ENCODE data around the gene PCDHA9. TPM values are rescaled to one million over a fixed set of nuclear protein-coding genes. Genes with fewer than 3 reads are reported as not detected.

PCDHA9 gene
- total RNA-seq, 2 donors from 2014 or later = not detected

DNA sequence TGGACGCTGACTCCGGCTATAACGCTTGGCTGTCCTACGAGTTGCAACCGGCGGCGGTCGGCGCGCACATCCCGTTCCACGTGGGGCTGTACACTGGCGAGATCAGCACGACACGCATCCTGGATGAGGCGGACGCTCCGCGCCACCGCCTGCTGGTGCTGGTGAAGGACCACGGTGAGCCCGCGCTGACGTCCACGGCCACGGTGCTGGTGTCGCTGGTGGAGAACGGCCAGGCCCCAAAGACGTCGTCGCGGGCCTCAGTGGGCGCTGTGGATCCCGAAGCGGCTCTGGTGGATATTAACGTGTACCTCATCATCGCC lies 29.0 kb downstream of the PCDHA9 start:
- Mint-ChIP-seq H3K36me3 (ENCODE audit: low read depth) (no peaks in the 10 kb centered on the region), H3K4me3 (no peak overlapping the region), H3K27ac (no peak overlapping the region), H3K27me3 (peaks cover 11% of the 10 kb centered on the region), H3K4me1 (no peaks in the 10 kb centered on the region)
- no peak for DNase-seq
- H3K9me3 ChIP-seq (ENCODE audit: control insufficient read depth, low read length, poor library complexity, severe bottlenecking) = peaks cover 4% of the 10 kb centered on the region
- ATAC-seq = no peak

DNA sequence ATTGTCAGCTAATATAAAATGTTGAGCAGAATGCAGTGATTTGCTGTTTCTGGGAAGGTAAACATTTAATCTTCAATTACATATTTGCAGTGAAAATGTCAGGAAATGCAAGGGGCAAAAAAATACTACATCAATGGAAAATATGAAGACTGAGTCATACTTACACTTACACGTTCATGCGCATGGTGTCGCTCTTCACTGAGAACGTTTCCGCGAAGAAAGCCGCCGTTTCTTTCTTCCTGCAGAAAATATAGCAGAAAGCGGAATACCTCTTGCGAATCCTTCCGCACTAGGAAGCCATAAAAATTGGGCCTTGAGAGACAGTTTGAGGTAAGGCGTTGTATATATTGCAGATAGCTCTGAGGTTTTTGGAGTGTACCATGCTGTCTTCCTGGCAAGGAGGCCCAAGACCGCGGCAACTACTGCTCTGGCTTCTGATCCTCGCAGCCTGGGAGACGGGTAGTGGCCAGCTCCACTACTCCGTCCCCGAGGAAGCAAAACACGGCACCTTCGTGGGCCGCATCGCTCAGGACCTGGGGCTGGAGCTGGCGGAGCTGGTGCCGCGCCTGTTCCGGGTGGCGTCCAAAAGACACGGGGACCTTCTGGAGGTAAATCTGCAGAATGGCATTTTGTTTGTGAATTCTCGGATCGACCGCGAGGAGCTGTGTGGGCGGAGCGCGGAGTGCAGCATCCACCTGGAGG lies 33.9 kb downstream of the PCDHA9 start, which contains the start of gene PCDHA13:
Gene PCDHA13, plus strand, starts transcription at position 236 of the 702 bp plus-strand sequence. Its CDS starts 145 bp downstream, at position 381.
- H3K27ac Mint-ChIP-seq = no peak within 1 kb of the TSS
- no peak for ATAC-seq
- H3K27me3 Mint-ChIP-seq = peaks cover 6% of the 10 kb centered on the region
- DNase-seq = no peak
- H3K36me3 Mint-ChIP-seq (ENCODE audit: low read depth) = no peaks in the 10 kb centered on the region
- no peak within 1 kb of the TSS for H3K4me3 Mint-ChIP-seq
- peaks cover 4% of the 10 kb centered on the region for H3K9me3 ChIP-seq (ENCODE audit: control insufficient read depth, low read length, poor library complexity, severe bottlenecking)
- H3K4me1 Mint-ChIP-seq = no peaks in the 10 kb centered on the region

DNA sequence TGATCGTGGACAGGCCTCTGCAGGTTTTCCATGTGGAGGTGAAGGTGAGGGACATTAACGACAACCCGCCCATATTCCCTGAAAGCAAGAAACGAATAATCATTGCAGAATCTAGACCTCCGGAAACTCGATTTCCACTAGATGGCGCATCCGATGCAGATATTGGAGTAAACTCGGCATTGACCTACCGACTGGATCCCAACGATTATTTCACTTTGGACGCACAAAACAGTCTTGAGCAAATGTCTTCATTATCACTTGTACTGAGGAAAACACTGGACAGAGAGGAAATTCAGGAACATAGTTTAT lies 34.4 kb downstream of the PCDHA9 start:
- Mint-ChIP-seq H3K36me3 (ENCODE audit: low read depth) (no peaks in the 10 kb centered on the region), H3K4me3 (no peak overlapping the region), H3K27ac (no peak overlapping the region), H3K4me1 (no peaks in the 10 kb centered on the region), H3K27me3 (peaks cover 6% of the 10 kb centered on the region)
- peaks cover 4% of the 10 kb centered on the region for H3K9me3 ChIP-seq (ENCODE audit: control insufficient read depth, low read length, poor library complexity, severe bottlenecking)
- ATAC-seq (no peak), DNase-seq (no peak)

DNA sequence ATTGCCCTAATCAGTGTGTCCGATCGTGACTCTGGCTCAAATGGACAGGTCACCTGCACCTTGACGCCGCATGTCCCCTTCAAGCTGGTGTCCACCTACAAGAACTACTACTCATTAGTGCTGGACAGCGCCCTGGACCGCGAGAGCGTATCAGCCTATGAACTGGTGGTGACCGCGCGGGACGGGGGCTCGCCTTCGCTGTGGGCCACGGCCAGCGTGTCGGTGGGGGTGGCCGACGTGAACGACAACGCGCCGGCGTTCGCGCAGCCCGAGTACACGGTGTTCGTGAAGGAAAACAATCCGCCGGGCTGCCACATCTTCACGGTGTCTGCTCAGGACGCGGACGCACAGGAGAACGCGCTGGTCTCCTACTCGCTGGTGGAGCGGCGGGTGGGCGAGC lies 35.2 kb downstream of the PCDHA9 start:
- Mint-ChIP-seq H3K4me1 (no peaks in the 10 kb centered on the region), H3K27ac (no peak overlapping the region), H3K36me3 (ENCODE audit: low read depth) (no peaks in the 10 kb centered on the region), H3K27me3 (peaks cover 6% of the 10 kb centered on the region), H3K4me3 (no peak overlapping the region)
- DNase-seq (no peak), ATAC-seq (no peak)
- H3K9me3 ChIP-seq (ENCODE audit: control insufficient read depth, low read length, poor library complexity, severe bottlenecking) = peaks cover 4% of the 10 kb centered on the region

DNA sequence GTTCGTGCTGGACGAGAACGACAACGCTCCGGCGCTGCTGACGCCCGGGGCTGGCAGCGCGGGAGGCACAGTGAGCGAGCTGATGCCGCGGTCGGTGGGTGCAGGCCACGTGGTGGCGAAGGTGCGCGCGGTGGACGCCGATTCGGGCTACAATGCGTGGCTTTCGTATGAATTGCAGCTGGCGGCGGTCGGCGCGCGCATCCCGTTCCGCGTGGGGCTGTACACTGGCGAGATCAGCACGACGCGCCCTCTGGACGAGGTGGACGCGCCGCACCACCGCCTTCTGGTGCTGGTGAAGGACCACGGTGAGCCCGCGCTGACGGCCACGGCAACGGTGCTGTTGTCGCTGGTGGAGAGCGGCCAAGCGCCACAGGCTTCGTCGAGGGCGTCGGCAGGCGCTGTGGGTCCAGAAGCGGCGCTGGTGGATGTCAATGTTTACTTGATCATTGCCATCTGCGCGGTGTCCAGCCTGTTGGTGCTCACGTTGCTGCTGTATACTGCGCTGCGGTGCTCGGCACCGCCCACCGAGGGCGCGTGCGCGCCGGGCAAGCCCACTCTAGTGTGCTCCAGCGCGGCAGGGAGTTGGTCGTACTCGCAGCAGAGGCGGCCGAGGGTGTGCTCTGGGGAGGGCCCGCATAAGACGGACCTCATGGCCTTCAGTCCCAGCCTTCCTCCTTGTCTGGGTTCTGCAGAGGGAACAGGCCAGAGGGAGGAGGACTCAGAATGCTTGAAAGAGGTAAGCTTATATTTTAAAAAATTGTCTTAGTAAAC lies 35.9 kb downstream of the PCDHA9 start:
- Mint-ChIP-seq H3K27me3 (peaks cover 6% of the 10 kb centered on the region), H3K36me3 (ENCODE audit: low read depth) (no peaks in the 10 kb centered on the region), H3K27ac (no peak overlapping the region), H3K4me1 (no peaks in the 10 kb centered on the region), H3K4me3 (no peak overlapping the region)
- H3K9me3 ChIP-seq (ENCODE audit: control insufficient read depth, low read length, poor library complexity, severe bottlenecking) = peaks cover 4% of the 10 kb centered on the region
- no peak for ATAC-seq
- DNase-seq = no peak

Other genes with a start within 250 kb of the PCDHA9 start
- 1 to 10 TPM; 1.4 to 9.2 TPM for gene CD14, start 215.2 kb upstream of the PCDHA9 start, total RNA-seq
- gene TMCO6, start 208.9 kb upstream of the PCDHA9 start, total RNA-seq = 10 to 100 TPM; 18.3 to 23.1 TPM
- gene NDUFA2, start 200.8 kb upstream of the PCDHA9 start, total RNA-seq = 10 to 100 TPM; 40.7 to 46.2 TPM
- gene IK, start 200.6 kb upstream of the PCDHA9 start, total RNA-seq = 100 to 1,000 TPM; 168 to 172 TPM
- gene WDR55, start 183.5 kb upstream of the PCDHA9 start, total RNA-seq = 10 to 100 TPM; 34.8 to 36.3 TPM
- gene DND1, start 174.8 kb upstream of the PCDHA9 start, total RNA-seq = 1 to 10 TPM; 1.2 to 1.9 TPM
- gene HARS1, start 157.0 kb upstream of the PCDHA9 start, total RNA-seq = 10 to 100 TPM; 44.8 to 49.3 TPM
- gene HARS2, start 156.9 kb upstream of the PCDHA9 start, total RNA-seq = 10 to 100 TPM; 33.5 to 34.9 TPM
- 10 to 100 TPM; 40.9 to 41.5 TPM for gene ZMAT2, start 147.9 kb upstream of the PCDHA9 start, total RNA-seq
- gene PCDHA1, start 62.2 kb upstream of the PCDHA9 start, total RNA-seq = not detected
- not detected for gene PCDHA2, start 53.5 kb upstream of the PCDHA9 start, total RNA-seq
- not detected for gene PCDHA3, start 47.3 kb upstream of the PCDHA9 start, total RNA-seq
- gene PCDHA4, start 41.3 kb upstream of the PCDHA9 start, total RNA-seq = not detected
- gene PCDHA5, start 26.8 kb upstream of the PCDHA9 start, total RNA-seq = not detected
- gene PCDHA6, start 20.4 kb upstream of the PCDHA9 start, total RNA-seq = not detected
- not detected for gene PCDHA7, start 14.1 kb upstream of the PCDHA9 start, total RNA-seq
- gene PCDHA8, start 7.2 kb upstream of the PCDHA9 start, total RNA-seq = not detected
- gene PCDHA10, start 7.5 kb downstream of the PCDHA9 start, total RNA-seq = not detected
- not detected for gene PCDHA11, start 20.6 kb downstream of the PCDHA9 start, total RNA-seq
- not detected for gene PCDHA12, start 26.9 kb downstream of the PCDHA9 start, total RNA-seq
- not detected for gene PCDHA13, start 33.7 kb downstream of the PCDHA9 start, total RNA-seq
- gene PCDHAC1, start 77.9 kb downstream of the PCDHA9 start, total RNA-seq = not detected
- gene PCDHAC2, start 118.1 kb downstream of the PCDHA9 start, total RNA-seq = not detected
- not detected for gene PCDHB1, start 203.0 kb downstream of the PCDHA9 start, total RNA-seq
- gene PCDHB2, start 246.2 kb downstream of the PCDHA9 start, total RNA-seq = under 1 TPM; 0.13 to 0.25 TPM

Data from T-helper 17 cell (primary cell).